Ectodermal cell (in vitro differentiated cells): ENCODE results near the gene BASP1.
"Not testable (repeated sequence)": the region's sequence is repeated elsewhere in the genome, so short reads cannot be mapped to it uniquely, and the experiment has no call there.

Experiments
- H3K27ac ChIP-seq: 2 replicates; pipeline ENCODE4 v1.7.0; 2013; ENCODE audit warnings: mild to moderate bottlenecking, low read depth, low read length; ENCODE audit not compliant: insufficient read depth, poor library complexity, severe bottlenecking
- H3K27me3 ChIP-seq: 2 replicates; pipeline ENCODE4 v1.7.0; 2013; ENCODE audit warnings: mild to moderate bottlenecking, low read length; ENCODE audit not compliant: insufficient read depth, control insufficient read depth, poor library complexity, severe bottlenecking
- H3K36me3 ChIP-seq: one replicate; pipeline ENCODE4 v1.7.0; 2013; ENCODE audit warnings: low read length; ENCODE audit not compliant: control insufficient read depth, insufficient read depth
- H3K4me1 ChIP-seq: one replicate; pipeline ENCODE4 v1.7.0; 2013; ENCODE audit warnings: low read length; ENCODE audit not compliant: control insufficient read depth, insufficient read depth
- H3K4me3 ChIP-seq: 2 replicates; pipeline ENCODE4 v1.7.0; 2013; ENCODE audit warnings: low read depth, low read length, control low read depth; ENCODE audit not compliant: insufficient read depth
- H3K9me3 ChIP-seq: 2 replicates; pipeline ENCODE4 v1.7.0; 2013; ENCODE audit warnings: mild to moderate bottlenecking, low read length, moderate library complexity; ENCODE audit not compliant: control insufficient read depth
- WGBS, 2 experiments: methylation state at CpG; one replicate each; pipeline ENCODE4 v1.1.7; 2013; ENCODE audit warnings: missing lambda C conversion rate in 2 of 2; 5-methylcytosine and 5-hydroxymethylcytosine counted together

Gene BASP1

DNA sequence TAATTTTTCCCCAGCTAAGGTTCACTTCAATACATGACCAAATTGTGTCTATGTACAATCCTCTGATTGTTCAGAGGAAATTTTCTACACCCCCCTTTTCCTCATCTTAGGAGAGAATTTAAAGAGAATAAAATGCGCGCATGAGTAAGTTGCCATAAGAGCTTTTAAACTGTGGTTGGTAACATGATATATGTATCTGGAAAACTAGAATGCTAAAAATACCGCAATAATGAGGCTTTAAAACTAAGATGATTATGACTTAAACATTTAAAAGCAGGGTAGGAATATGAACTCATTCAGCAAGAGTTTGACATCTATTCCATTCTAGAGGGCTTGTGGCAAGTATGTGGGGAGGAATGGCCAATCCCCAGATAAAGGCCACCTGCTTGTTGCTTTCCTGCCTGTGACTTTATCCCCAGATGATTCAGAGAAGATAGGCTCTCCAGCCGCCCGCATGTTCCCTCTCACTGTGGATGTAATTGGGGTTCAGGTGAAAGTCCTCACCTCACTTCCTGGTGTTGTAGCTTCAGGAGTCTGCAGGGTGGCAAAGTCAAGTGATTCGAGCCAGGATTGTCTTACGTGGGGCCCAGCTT lies 26.5 kb upstream of the BASP1 start:
- Histone ChIP-seq H3K27me3 (no peaks in the 10 kb centered on the region), H3K36me3 (no peaks in the 10 kb centered on the region), H3K27ac (no peak overlapping the region), H3K9me3 (no peaks in the 10 kb centered on the region), H3K4me1 (no peaks in the 10 kb centered on the region), H3K4me3 (no peak overlapping the region)
- WGBS, 2 experiments, result 88 to 93% methylated on average over 7 of the region's 7 CpGs

DNA sequence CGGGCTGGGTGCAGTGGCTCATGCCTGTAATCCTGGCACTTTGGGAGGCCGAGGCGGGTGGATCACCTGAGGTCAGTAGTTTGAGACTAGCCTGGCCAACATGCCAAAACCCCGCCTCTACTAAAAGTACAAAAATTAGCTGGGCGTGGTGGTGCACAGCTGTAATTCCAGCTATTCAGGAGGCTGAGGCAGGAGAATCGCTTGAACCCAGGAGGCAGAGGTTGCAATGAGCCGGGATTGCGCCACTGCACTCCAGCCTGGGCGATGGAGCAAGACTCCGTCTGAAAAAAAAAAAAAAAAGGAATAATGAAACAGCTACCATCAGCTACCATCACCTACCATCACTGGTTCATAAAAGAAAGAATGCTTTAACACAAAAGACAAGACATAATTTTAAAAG lies 25.9 kb upstream of the BASP1 start:
- not testable (repeated sequence) for H3K4me3 ChIP-seq, H3K27me3 ChIP-seq, H3K4me1 ChIP-seq, H3K27ac ChIP-seq, H3K9me3 ChIP-seq, H3K36me3 ChIP-seq
- WGBS, 2 experiments, result 86 to 92% methylated on average over 10 of the region's 10 CpGs

DNA sequence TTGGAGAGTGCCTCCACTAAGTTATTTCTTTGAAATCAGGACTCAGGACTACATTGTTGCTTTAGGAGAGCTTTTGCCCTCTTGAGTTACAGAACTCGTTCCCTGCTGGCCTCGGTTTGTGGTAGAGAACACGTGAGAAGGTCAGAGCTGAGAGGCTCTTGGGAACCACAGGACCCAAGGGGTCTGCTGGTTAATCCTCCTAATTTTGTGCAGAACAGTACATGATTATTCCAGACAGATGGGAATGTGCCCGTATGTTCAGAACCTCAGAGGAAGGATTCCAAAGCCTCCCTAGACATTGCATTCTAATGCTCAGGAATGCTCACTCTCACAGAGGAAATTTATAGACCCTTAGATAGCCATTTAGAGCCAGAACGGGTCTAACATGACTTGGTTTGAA lies 25.2 kb upstream of the BASP1 start:
- no peaks in the 10 kb centered on the region for H3K27me3 ChIP-seq
- no peaks in the 10 kb centered on the region for H3K36me3 ChIP-seq
- no peak overlapping the region for H3K4me3 ChIP-seq
- H3K4me1 ChIP-seq, result no peaks in the 10 kb centered on the region
- no peak overlapping the region for H3K27ac ChIP-seq
- WGBS, 2 experiments, result 78 to 87% methylated on average over 5 of the region's 5 CpGs
- no peaks in the 10 kb centered on the region for H3K9me3 ChIP-seq

DNA sequence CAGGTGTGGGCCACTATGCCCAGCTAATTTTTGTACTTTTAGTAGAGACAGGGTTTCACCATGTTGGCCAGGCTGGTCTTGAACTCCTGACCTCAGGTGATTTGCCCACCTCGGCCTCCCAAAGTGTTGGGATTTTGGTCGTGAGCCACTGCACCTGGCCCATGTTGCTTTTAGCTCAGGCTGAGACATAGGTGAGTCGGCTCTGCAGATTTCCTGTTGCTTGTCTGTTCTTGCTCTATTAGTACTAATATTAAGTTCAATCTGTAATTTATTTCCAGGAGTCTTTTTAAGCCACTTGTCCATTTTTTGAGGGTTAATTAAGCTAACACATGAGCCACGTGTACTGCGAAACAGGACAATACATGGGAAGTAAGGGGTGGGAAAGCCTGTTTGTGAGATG lies 21.4 kb upstream of the BASP1 start:
- no peaks in the 10 kb centered on the region for H3K27me3 ChIP-seq
- 96 to 97% methylated on average over 5 of the region's 5 CpGs for WGBS, 2 experiments
- no peak overlapping the region for H3K27ac ChIP-seq
- H3K36me3 ChIP-seq, result no peaks in the 10 kb centered on the region
- no peak overlapping the region for H3K4me3 ChIP-seq
- no peaks in the 10 kb centered on the region for H3K9me3 ChIP-seq
- no peaks in the 10 kb centered on the region for H3K4me1 ChIP-seq

DNA sequence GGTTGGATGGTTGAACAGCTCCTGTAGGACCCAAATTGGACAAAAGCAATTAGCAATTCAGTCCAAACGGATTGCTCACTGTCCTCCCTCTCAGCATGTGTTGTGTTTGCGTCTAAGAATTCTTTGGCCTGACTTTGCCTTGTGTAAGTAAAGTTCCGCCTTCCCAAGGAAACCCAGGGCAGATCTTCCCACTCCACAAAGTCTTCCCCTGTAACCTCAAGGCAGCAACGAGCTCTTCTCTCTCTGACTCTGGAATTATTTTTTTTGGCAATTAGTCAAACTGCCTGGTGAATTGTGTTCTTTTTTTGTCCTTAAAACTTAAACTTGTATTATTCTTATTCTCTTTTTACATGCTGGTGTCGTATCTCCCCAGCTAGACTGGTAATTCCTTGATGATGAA lies 20.7 kb upstream of the BASP1 start:
- Histone ChIP-seq H3K27ac (no peak overlapping the region), H3K36me3 (no peaks in the 10 kb centered on the region), H3K4me3 (no peak overlapping the region), H3K9me3 (no peaks in the 10 kb centered on the region), H3K27me3 (no peaks in the 10 kb centered on the region), H3K4me1 (no peaks in the 10 kb centered on the region)
- WGBS, 2 experiments, result 79 to 82% methylated on average over 4 of the region's 5 CpGs

DNA sequence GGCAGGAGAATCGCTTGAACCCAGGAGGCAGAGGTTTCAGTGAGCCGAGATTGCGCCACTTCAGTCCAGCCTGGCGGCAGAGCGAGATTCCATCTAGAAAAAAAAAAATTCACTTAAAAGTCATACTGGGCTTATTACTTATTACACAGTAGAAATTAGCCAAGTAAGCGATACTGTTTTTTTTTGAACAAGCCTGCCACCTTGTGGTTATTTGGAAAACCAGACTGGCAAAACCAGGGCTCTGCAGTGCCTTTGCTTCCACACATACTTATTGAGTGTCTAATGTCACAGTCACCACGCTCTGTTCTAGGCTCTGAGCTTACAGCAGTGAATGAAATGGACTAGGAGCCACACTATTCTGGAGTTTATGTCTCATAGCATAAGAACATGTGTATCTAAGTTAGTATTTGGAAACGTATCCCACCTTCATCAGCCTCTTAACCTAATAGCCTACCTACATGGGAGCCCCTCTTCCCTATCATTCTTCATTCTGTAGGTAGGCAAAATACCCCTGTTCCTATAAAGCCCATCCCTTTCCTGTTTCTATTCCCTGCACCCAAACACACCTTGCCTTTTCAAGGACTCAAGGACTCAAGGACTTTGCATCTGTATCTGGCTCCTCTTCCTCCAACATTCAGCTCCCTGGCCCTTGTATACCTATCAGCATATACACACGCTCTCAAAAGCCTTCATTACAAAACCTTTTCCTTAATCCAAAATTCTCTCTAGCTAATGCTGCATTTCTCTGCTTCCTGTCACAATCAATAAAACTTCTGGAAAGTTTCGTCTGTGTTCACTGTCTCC lies 13.9 kb upstream of the BASP1 start:
- no peaks in the 10 kb centered on the region for H3K4me1 ChIP-seq
- H3K9me3 ChIP-seq, result no peaks in the 10 kb centered on the region
- 69% methylated on average over 10 of the region's 10 CpGs for WGBS, 2 experiments
- no peaks in the 10 kb centered on the region for H3K36me3 ChIP-seq
- H3K4me3 ChIP-seq, result no peak overlapping the region
- no peak overlapping the region for H3K27ac ChIP-seq
- no peaks in the 10 kb centered on the region for H3K27me3 ChIP-seq

DNA sequence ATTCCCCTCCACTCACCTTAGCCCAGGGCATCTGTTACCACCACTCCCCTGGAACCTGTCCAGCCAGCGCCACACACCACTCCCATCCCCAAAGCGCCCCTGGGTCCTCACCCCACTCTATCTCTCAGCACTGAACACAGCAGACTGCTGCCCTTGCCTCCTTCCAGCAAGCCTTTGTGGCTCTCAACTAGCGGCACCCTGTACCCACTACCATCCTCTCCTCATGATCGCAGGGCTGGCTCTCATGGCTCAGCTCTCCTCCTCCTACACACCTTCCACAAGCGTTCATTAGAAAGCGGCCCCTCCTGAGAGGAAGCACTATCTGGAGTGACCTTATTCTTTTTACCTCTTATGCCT lies 13.3 kb upstream of the BASP1 start:
- no peaks in the 10 kb centered on the region for H3K4me1 ChIP-seq
- no peaks in the 10 kb centered on the region for H3K9me3 ChIP-seq
- H3K36me3 ChIP-seq, result no peaks in the 10 kb centered on the region
- no peak overlapping the region for H3K27ac ChIP-seq
- WGBS, 2 experiments, result 77 to 83% methylated on average over 6 of the region's 6 CpGs
- no peak overlapping the region for H3K4me3 ChIP-seq
- no peaks in the 10 kb centered on the region for H3K27me3 ChIP-seq

DNA sequence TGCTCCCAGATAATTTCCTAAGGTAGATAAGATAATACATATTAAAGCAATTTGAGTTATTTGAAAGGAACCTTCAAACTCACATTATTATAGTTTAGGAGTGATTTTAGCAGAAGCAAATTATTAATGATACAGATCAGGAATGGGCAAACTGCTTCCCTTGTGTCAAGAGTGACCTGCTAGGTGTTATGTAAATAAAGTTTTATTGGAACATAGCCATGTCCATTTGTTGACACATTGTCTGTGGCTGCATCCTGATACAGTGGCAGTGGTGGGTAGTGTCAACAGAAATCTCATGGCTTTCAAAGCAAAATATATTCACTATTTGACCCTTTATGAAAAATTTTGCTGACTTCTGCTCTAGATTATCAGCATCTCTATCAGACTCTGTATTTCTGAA lies 11.4 kb upstream of the BASP1 start:
- H3K27ac ChIP-seq, result no peak overlapping the region
- H3K27me3 ChIP-seq, result no peaks in the 10 kb centered on the region
- H3K4me3 ChIP-seq, result no peak overlapping the region

DNA sequence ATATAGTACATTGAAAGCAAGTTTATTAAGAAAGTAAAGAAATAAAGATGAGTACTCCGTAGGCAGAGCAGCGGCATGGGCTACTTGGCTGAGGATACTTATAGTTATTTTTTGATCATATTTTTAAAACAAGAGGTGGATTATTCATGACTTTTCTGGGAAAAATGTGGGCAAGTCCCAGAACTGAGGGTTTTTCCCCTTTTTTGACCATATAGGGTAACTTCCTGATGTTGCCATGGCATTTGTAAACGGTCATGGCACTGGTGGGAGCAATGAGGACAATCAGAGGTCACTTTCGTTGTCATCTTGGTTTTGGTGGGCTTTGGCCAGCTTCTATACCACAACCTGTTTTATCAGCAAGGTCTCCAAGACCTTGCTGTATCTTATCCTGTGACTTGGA lies 5.2 kb upstream of the BASP1 start:
- Histone ChIP-seq H3K9me3 (no peaks in the 10 kb centered on the region), H3K27me3 (no peaks in the 10 kb centered on the region), H3K27ac (no peak overlapping the region), H3K4me1 (no peaks in the 10 kb centered on the region), H3K4me3 (no peak overlapping the region), H3K36me3 (no peaks in the 10 kb centered on the region)
- WGBS, 2 experiments, result 88 to 95% methylated on average over 4 of the region's 4 CpGs

More for the DNA sequence above, 11.4 kb upstream of the BASP1 start:
- Histone ChIP-seq H3K36me3 (no peaks in the 10 kb centered on the region), H3K4me1 (no peaks in the 10 kb centered on the region), H3K9me3 (no peaks in the 10 kb centered on the region)

DNA sequence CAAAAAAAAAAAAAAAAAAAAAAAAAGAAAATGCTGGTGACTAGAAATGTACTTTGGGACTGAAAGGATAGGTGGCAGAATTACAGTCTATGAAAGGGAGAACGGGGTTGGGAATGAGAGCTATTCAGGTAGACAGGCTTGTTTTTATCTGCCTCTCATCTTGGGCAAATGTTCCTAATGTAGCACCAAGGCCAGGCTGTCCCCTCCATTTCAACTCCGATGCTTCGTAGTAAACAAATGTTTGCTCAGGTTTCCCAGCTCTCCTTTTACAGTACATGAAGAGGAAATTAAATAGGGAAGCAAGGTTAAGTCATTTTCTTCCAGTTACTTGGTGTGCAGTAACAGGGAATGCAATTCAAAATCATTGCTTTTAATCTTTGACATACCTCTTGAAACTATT lies 4.4 kb upstream of the BASP1 start:
- Histone ChIP-seq H3K9me3 (no peaks in the 10 kb centered on the region), H3K27me3 (no peaks in the 10 kb centered on the region), H3K27ac (no peak overlapping the region), H3K4me1 (no peaks in the 10 kb centered on the region), H3K4me3 (no peak overlapping the region), H3K36me3 (no peaks in the 10 kb centered on the region)
- 80 to 88% methylated on average over 3 of the region's 3 CpGs for WGBS, 2 experiments
